ENCODE data around the gene TSEN34.

Gene TSEN34

DNA sequence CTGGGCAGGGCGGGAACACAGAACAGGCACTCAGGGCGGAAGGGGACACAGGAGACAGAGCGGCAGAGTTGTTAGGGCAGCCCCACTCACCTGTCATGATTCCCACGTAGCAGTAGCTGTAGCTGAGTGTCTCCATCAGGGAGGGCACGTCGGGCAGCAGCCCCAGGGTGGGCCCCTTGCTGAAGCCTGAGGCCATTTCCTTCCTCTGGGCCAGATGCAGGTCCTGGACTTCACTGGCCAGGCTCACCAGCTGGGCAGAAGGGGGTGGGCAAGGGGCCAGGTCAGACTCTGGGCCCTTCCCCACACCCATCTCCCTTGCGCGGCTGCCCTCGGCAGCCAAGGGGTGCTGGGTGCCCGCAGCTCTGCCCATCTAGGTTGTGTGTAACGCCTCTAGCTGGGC lies 7.7 kb upstream of the TSEN34 start:
- Histone ChIP-seq H3K36me3 (ENCODE audit: control insufficient read depth, low read length) (peaks cover 11% of the 10 kb centered on the region; the same call in 1 of the 2 replicates), H3K4me3 (ENCODE audit: low read length) (no peak overlapping the region), H3F3A (ENCODE audit: control insufficient read depth, insufficient read depth) (peaks cover 6% of the 10 kb centered on the region; the same call in 1 of the 2 replicates), H4K20me1 (ENCODE audit: control insufficient read depth, insufficient read depth, low read depth, low read length) (peaks cover 10% of the 10 kb centered on the region; the same call in 1 of the 2 replicates), H3K27me3 (ENCODE audit: control insufficient read depth, low read length) (no peaks in the 10 kb centered on the region), H3K4me1 (ENCODE audit: control insufficient read depth, low read length) (peaks cover 20% of the 10 kb centered on the region), H3K9me2 (replicated peaks; ENCODE audit: control insufficient read depth, low read length) (no peaks in the 10 kb centered on the region), H3K79me2 (ENCODE audit: control insufficient read depth, low read length) (peaks cover 10% of the 10 kb centered on the region), H3K27ac (ENCODE audit: low read depth, low read length) (no peak overlapping the region), H3K4me2 (ENCODE audit: low read length) (no peak overlapping the region), H3K9me3 (ENCODE audit: control insufficient read depth, insufficient read depth, low read length) (no peaks in the 10 kb centered on the region)
- TF ChIP-seq, protein P1, sequence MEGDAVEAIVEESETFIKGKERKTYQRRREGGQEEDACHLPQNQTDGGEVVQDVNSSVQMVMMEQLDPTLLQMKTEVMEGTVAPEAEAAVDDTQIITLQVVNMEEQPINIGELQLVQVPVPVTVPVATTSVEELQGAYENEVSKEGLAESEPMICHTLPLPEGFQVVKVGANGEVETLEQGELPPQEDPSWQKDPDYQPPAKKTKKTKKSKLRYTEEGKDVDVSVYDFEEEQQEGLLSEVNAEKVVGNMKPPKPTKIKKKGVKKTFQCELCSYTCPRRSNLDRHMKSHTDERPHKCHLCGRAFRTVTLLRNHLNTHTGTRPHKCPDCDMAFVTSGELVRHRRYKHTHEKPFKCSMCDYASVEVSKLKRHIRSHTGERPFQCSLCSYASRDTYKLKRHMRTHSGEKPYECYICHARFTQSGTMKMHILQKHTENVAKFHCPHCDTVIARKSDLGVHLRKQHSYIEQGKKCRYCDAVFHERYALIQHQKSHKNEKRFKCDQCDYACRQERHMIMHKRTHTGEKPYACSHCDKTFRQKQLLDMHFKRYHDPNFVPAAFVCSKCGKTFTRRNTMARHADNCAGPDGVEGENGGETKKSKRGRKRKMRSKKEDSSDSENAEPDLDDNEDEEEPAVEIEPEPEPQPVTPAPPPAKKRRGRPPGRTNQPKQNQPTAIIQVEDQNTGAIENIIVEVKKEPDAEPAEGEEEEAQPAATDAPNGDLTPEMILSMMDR (IDR thresholded peaks at IDR 0.05; ENCODE audit: low read depth, low read length, poor library complexity, severe bottlenecking): no peak
- no peak for TF ChIP-seq EZH2phosphoT487 (IDR thresholded peaks at IDR 0.05; ENCODE audit: borderline replicate concordance, low read length)

DNA sequence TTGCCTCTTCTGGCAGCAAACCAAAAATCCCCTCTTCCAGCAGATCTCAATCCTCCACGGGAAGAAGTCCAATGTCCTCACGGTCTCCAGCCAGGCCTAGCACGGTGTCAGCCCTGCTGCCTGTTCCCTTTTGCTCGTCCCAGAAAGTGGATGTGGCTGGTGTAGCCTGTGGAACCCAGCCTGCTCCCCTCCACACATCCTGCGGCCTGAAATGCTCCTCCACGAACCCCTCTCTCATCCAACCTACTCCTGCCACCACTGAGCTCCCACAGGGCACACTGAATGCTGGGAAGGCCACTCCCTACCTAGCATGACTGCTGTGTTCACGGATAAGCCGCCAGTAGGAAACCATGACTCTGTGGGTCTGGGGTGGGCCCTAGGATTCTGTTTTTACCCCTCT lies 4.8 kb upstream of the TSEN34 start:
- no peak overlapping the region for H3K27ac ChIP-seq (ENCODE audit: low read depth, low read length)
- peaks cover 6% of the 10 kb centered on the region; the same call in 1 of the 2 replicates for H3K36me3 ChIP-seq (ENCODE audit: control insufficient read depth, low read length)
- H4K20me1 ChIP-seq (ENCODE audit: control insufficient read depth, insufficient read depth, low read depth, low read length): peaks cover 4% of the 10 kb centered on the region; the same call in 1 of the 2 replicates
- peaks cover 6% of the 10 kb centered on the region; the same call in 1 of the 2 replicates for H3F3A ChIP-seq (ENCODE audit: control insufficient read depth, insufficient read depth)
- peaks cover 8% of the 10 kb centered on the region for H3K4me1 ChIP-seq (ENCODE audit: control insufficient read depth, low read length)
- H3K9me3 ChIP-seq (ENCODE audit: control insufficient read depth, insufficient read depth, low read length): no peaks in the 10 kb centered on the region
- H3K27me3 ChIP-seq (ENCODE audit: control insufficient read depth, low read length): no peaks in the 10 kb centered on the region
- no peak overlapping the region for H3K4me3 ChIP-seq (ENCODE audit: low read length)
- H3K9me2 ChIP-seq (replicated peaks; ENCODE audit: control insufficient read depth, low read length): no peaks in the 10 kb centered on the region
- H3K79me2 ChIP-seq (ENCODE audit: control insufficient read depth, low read length): peaks cover 17% of the 10 kb centered on the region
- no peak overlapping the region for H3K4me2 ChIP-seq (ENCODE audit: low read length)
- TF ChIP-seq, protein P1 (IDR thresholded peaks at IDR 0.05; ENCODE audit: low read depth, low read length, poor library complexity, severe bottlenecking): no peak
- TF ChIP-seq EZH2phosphoT487 (IDR thresholded peaks at IDR 0.05; ENCODE audit: borderline replicate concordance, low read length): no peak

DNA sequence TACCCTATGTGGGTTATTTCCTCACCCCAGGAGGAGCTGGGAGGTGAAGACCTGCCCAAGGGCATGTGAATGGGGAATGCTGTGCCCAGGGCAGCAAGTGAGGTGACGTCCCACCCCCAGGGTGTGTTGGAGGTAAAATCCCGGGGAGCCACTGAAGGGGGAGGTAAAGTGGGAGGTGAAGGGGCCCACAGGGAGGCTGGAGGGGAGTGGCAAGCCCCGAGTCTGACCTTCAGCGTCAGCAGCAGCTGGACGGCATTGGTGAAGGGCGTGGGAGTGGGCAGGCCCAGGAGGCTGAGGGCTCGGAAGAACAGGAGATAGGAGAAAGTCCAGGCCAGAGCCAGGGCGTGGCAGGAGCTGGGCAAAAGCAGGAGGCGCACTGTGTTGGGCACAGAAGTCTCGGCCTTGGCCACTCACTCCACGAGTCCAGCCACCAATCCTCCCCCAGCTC lies 4.2 kb upstream of the TSEN34 start:
- TF ChIP-seq EZH2phosphoT487 (IDR thresholded peaks at IDR 0.05; ENCODE audit: borderline replicate concordance, low read length): no peak
- TF ChIP-seq, protein P1 (IDR thresholded peaks at IDR 0.05; ENCODE audit: low read depth, low read length, poor library complexity, severe bottlenecking): no peak
- H3K4me3 ChIP-seq (ENCODE audit: low read length): no peak overlapping the region
- peaks cover 6% of the 10 kb centered on the region; the same call in 1 of the 2 replicates for H3F3A ChIP-seq (ENCODE audit: control insufficient read depth, insufficient read depth)
- no peak overlapping the region for H3K27ac ChIP-seq (ENCODE audit: low read depth, low read length)
- peaks cover 13% of the 10 kb centered on the region for H3K4me1 ChIP-seq (ENCODE audit: control insufficient read depth, low read length)
- peaks cover 4% of the 10 kb centered on the region; the same call in 1 of the 2 replicates for H4K20me1 ChIP-seq (ENCODE audit: control insufficient read depth, insufficient read depth, low read depth, low read length)
- peaks cover 23% of the 10 kb centered on the region for H3K79me2 ChIP-seq (ENCODE audit: control insufficient read depth, low read length)
- H3K27me3 ChIP-seq (ENCODE audit: control insufficient read depth, low read length): no peaks in the 10 kb centered on the region
- no peaks in the 10 kb centered on the region for H3K9me2 ChIP-seq (replicated peaks; ENCODE audit: control insufficient read depth, low read length)
- H3K9me3 ChIP-seq (ENCODE audit: control insufficient read depth, insufficient read depth, low read length): no peaks in the 10 kb centered on the region
- peaks cover 8% of the 10 kb centered on the region; the same call in 1 of the 2 replicates for H3K36me3 ChIP-seq (ENCODE audit: control insufficient read depth, low read length)
- H3K4me2 ChIP-seq (ENCODE audit: low read length): no peak overlapping the region
